ENCODE data around the gene NEK1. TPM values are rescaled to one million over a fixed set of nuclear protein-coding genes. Genes with fewer than 3 reads are reported as not detected.
"Not testable (repeated sequence)": the region's sequence is repeated elsewhere in the genome, so short reads cannot be mapped to it uniquely, and the experiment has no call there.

Gene NEK1
- total RNA-seq, 1 experiment from 2014 or later, result 10.3 TPM

GRCh38 chr4:169428376-169428775 lies 184.0 kb downstream of the NEK1 start (continued):
- TF ChIP-seq AR (CRISPR knock-in tag; IDR thresholded peaks at IDR 0.05) (no peak), MYBL2 (CRISPR knock-in tag; IDR thresholded peaks at IDR 0.05) (no peak), ZNF232 (CRISPR knock-in tag; IDR thresholded peaks at IDR 0.05) (no peak), FOXJ3 (CRISPR knock-in tag; IDR thresholded peaks at IDR 0.05; ENCODE audit: borderline replicate concordance) (no peak), ZBTB21 (CRISPR knock-in tag; IDR thresholded peaks at IDR 0.05; ENCODE audit: borderline replicate concordance) (no peak), ATF1 (CRISPR knock-in tag; IDR thresholded peaks at IDR 0.05) (no peak), TP53 (CRISPR knock-in tag; IDR thresholded peaks at IDR 0.05) (no peak), ZNF317 (CRISPR knock-in tag; IDR thresholded peaks at IDR 0.05; ENCODE audit: borderline replicate concordance, low read depth) (no peak), E2F5 (CRISPR knock-in tag; IDR thresholded peaks at IDR 0.05) (no peak)

- CTCF ChIA-PET; H3K27ac Mint-ChIP-seq; H3K27me3 Mint-ChIP-seq (ENCODE audit: low read depth); H3K4me3 Mint-ChIP-seq; POLR2A ChIA-PET; H3K9me3 Mint-ChIP-seq; ATAC-seq; DNase-seq (ENCODE audit: low spot score); H3K4me1 Mint-ChIP-seq; H3K36me3 Mint-ChIP-seq: not testable (repeated sequence)
- peak; percentile 56; the same call in 1 of the 2 replicates for TF ChIP-seq ZNF121 (CRISPR knock-in tag; IDR thresholded peaks at IDR 0.05)
These were observed 184.7 kb downstream of the NEK1 start for GRCh38 chr4:169427727-169428126.

- Mint-ChIP-seq H3K27me3 (ENCODE audit: low read depth) (no peaks in the 10 kb centered on the region), H3K27ac (no peak overlapping the region), H3K36me3 (no peaks in the 10 kb centered on the region; the same call in 1 of the 2 replicates), H3K4me1 (peaks cover 16% of the 10 kb centered on the region), H3K9me3 (no peaks in the 10 kb centered on the region), H3K4me3 (no peak overlapping the region)
- CTCF ChIA-PET, result no interaction called here
- ATAC-seq, result no peak
- POLR2A ChIA-PET, result no interaction called here
- TF ChIP-seq ZNF263 (CRISPR knock-in tag; IDR thresholded peaks at IDR 0.05; ENCODE audit: low read depth) (no peak), ZNF532 (CRISPR knock-in tag; IDR thresholded peaks at IDR 0.05; ENCODE audit: borderline replicate concordance) (no peak), ZNF671 (CRISPR knock-in tag; IDR thresholded peaks at IDR 0.05) (no peak), MLX (CRISPR knock-in tag; IDR thresholded peaks at IDR 0.05) (no peak), AFF4 (CRISPR knock-in tag; IDR thresholded peaks at IDR 0.05; ENCODE audit: borderline replicate concordance) (no peak)
- DNase-seq (ENCODE audit: low spot score), result no peak
These were observed 192.1 kb downstream of the NEK1 start for GRCh38 chr4:169420291-169420690.
